HepG2 (cell line): ENCODE results near the gene GCLC. TPM values are rescaled to one million over a fixed set of nuclear protein-coding genes. Genes with fewer than 3 reads are reported as not detected.
"Not testable (repeated sequence)": the region's sequence is repeated elsewhere in the genome, so short reads cannot be mapped to it uniquely, and the experiment has no call there.

Experiments used
- ATAC-seq: fragments of 200-7000 bp; cut with Tn5 transposase; 3 replicates; pipeline ENCODE4 v1.9.1; 2020; ENCODE audit warnings: mild to moderate bottlenecking, moderate library complexity
- BruUV-seq: library from RNA; stranded (reverse); fragments of 400-500 nt; replicated peaks from 2 replicates; lab custom pipeline; 2021; lab: Mats Ljungman, UMichigan
- CTCF ChIA-PET: fragments of 300-600 bp; formaldehyde crosslinking; extraction: SDS; loops from one replicate; lab custom pipeline; 2021; ENCODE audit warnings: low total read pairs, inconsistent platforms, low intra/inter-chr PET ratio; lab: Yijun Ruan, JAX
- POLR2A ChIA-PET: fragments of 350-600 bp; sonication (Branson Sonifier 250); formaldehyde crosslinking; loops from one replicate; lab custom pipeline; 2020; ENCODE audit warnings: antibody characterized with exemption, inconsistent platforms; lab: Yijun Ruan, JAX
- DNase-seq: peaks from one replicate; pipeline ENCODE4 v3.0.0-alpha.2; 2015; ENCODE audit warnings: low spot score
- FAIRE-seq: peaks from 3 replicates; lab custom pipeline; 2011; peaks lifted over from hg19 to GRCh38; lab: Jason Lieb, UNC
- H2AFZ ChIP-seq: one replicate; pipeline ENCODE4 v1.6.1; 2011; ENCODE audit warnings: low read length, inconsistent platforms
- H3K27ac ChIP-seq: fragments of 300-600 bp; 3 replicates; pipeline ENCODE4 v1.8.0; 2011; ENCODE audit warnings: mixed run types, mild to moderate bottlenecking, mixed read lengths, low read length, inconsistent platforms; ENCODE audit not compliant: insufficient read depth; ENCODE audit errors: extremely low read length
- H3K27me3 ChIP-seq, 2 experiments: fragments of 200-600 bp in 1 of 2; 2 replicates in 1 of 2; 3 replicates in 1 of 2; pipeline versions ENCODE4 v1.6.0 to v1.8.0; 2011; ENCODE audit warnings: low read length in 2 of 2, mild to moderate bottlenecking in 2 of 2, moderate library complexity in 2 of 2, inconsistent platforms in 1 of 2; ENCODE audit not compliant: insufficient read depth in 2 of 2, control insufficient read depth in 1 of 2
- H3K36me3 ChIP-seq, 2 experiments: fragments of 200-600 bp in 1 of 2; replicated peaks in 1 of 2; 2 replicates in 1 of 2; 3 replicates in 1 of 2; pipeline versions ENCODE4 v1.5.1 to v1.8.0; 2011; ENCODE audit warnings: low read length in 2 of 2, inconsistent platforms in 1 of 2; ENCODE audit not compliant: insufficient read depth in 2 of 2, control insufficient read depth in 1 of 2
- H3K4me1 ChIP-seq: 2 replicates; pipeline ENCODE4 v1.5.1; 2012; ENCODE audit warnings: low read length, inconsistent platforms; ENCODE audit not compliant: insufficient read depth
- H3K4me2 ChIP-seq: 2 replicates; pipeline ENCODE4 v1.6.0; 2011; ENCODE audit warnings: low read depth, low read length, inconsistent platforms
- H3K4me3 ChIP-seq, 3 experiments: fragments of 200-600 bp in 1 of 3; sonication (generic), shearing (Covaris generic) in 1 of 3; replicated peaks in 1 of 3; 2 replicates each; pipeline ENCODE4 v1.5.1; 2011 to 2016; ENCODE audit warnings: low read length in 3 of 3, inconsistent platforms in 2 of 3, low read depth in 2 of 3, mild to moderate bottlenecking in 2 of 3, control low read depth in 1 of 3, mixed read lengths in 1 of 3; ENCODE audit not compliant: insufficient read depth in 1 of 3
- H3K79me2 ChIP-seq: one replicate; pipeline ENCODE4 v1.6.1; 2011; ENCODE audit warnings: low read length, inconsistent platforms; ENCODE audit not compliant: insufficient read depth
- H3K9ac ChIP-seq: 2 replicates; pipeline ENCODE4 v1.6.0; 2011; ENCODE audit warnings: mild to moderate bottlenecking, low read depth, low read length, inconsistent platforms; ENCODE audit not compliant: insufficient read depth
- H3K9me3 ChIP-seq: 2 replicates; pipeline ENCODE4 v1.5.1; 2012; ENCODE audit warnings: mild to moderate bottlenecking, low read length
- H4K20me1 ChIP-seq: 2 replicates; pipeline ENCODE4 v1.6.0; 2011; ENCODE audit warnings: inconsistent platforms, mild to moderate bottlenecking, low read length, moderate library complexity; ENCODE audit not compliant: insufficient read depth
- AHR ChIP-seq: IDR thresholded peaks from 2 replicates; pipeline ENCODE4 v1.6.1; 2018; ENCODE audit warnings: missing genetic modification reagents, missing compliant biosample characterization
- MAFF ChIP-seq: IDR thresholded peaks from 2 replicates; pipeline ENCODE4 v1.6.1; 2011; ENCODE audit warnings: low read depth, low read length, improper control_type of control experiment
- MAFK ChIP-seq, 2 experiments: IDR thresholded peaks in 1 of 2; conservative IDR thresholded peaks in 1 of 2; 2 replicates each; pipeline ENCODE4 v1.6.1; 2011; ENCODE audit warnings: improper control_type of control experiment in 2 of 2, low read length in 2 of 2
- NR0B2 ChIP-seq: sonication (generic); formaldehyde crosslinking; IDR thresholded peaks from 2 replicates; pipeline ENCODE4 v1.4.0; 2020; ENCODE audit warnings: mild to moderate bottlenecking, missing genetic modification reagents
- RFX5 ChIP-seq: IDR thresholded peaks from 2 replicates; pipeline ENCODE4 v1.6.1; 2011; ENCODE audit warnings: low read depth, low read length, improper control_type of control experiment
- ZNF781 ChIP-seq: sonication (generic); formaldehyde crosslinking; IDR thresholded peaks from 2 replicates; pipeline ENCODE4 v1.5.1; 2020; ENCODE audit warnings: borderline replicate concordance, mild to moderate bottlenecking, missing genetic modification reagents; ENCODE audit errors: not compliant biosample characterization
- WGBS: methylation state at CpG from one replicate; pipeline ENCODE4 v1.1.6; 2017; ENCODE audit warnings: low lambda C conversion rate; 5-methylcytosine and 5-hydroxymethylcytosine counted together
- in situ Hi-C: cut with HindIII; loops from 2 replicates; pipeline ENCODE4 v1.10.0; 2017; ENCODE audit warnings: low pct_unique_long_range_greater_than_20kb; ENCODE audit not compliant: extremely low pct_ligation_motif_present
- intact Hi-C: fragments of 100-400 bp; cut with micrococcal nuclease; formaldehyde crosslinking; loops from one replicate; pipeline ENCODE4 v1.10.0; 2022; ENCODE audit not compliant: unreplicated experiment
- polyA plus RNA-seq, 8 experiments: library from polyadenylated mRNA; depleted of rRNA in 3 of 8; stranded (reverse) in 7 of 8; unstranded in 1 of 8; fragments of >200 nt; fragmentation: Illumina TruSeq in 4 of 8; extraction: Trizol in 4 of 8; gene quantifications; 2 replicates each; pipeline versions ENCODE4 v1.2.1 to v1.2.3, GENCODE V29; 2011 to 2016; ENCODE audit warnings: low read depth in 4 of 8, missing spikeins in 1 of 8, mixed read lengths in 1 of 8; ENCODE audit not compliant: insufficient read depth in 1 of 8
- total RNA-seq, 5 experiments: library from RNA; depleted of rRNA; stranded (reverse); fragments of >200 nt; fragmentation: Illumina TruSeq; extraction: Trizol; gene quantifications; 2 replicates each; pipeline ENCODE4 v1.2.3, GENCODE V29; 2016; ENCODE audit warnings: low read depth in 1 of 5
- TF ChIP-seq, protein P1 (sequence below): sonication (generic); formaldehyde crosslinking; IDR thresholded peaks from 2 replicates; pipeline ENCODE4 v1.4.0; 2020; ENCODE audit warnings: missing genetic modification reagents

Gene GCLC
- total and polyA plus RNA-seq, 2 of the 13 experiments (the other 11 are each of a cell fraction or from before 2014, with no cell fraction given): 35.3 to 84.6 TPM

DNA sequence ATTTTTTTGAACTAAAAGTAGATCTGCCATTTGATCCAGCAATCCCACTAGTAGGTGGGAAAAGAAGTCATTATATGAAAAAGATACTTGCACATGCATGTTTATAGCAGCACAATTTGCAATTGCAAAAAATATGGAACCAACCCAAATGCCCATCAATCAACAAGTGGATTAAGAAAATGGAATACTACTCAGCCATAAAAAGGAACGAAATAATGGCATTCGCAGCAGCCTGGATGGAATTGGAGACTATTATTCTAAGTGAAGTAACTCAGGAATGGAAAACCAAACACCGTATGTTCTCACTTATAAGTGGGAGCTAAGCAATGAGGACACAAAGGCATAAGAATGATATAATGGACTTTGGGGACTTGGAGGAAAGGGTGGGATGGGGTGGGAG, 27.5 kb upstream of the GCLC start:
- H3K4me1 ChIP-seq, intact Hi-C loops, ATAC-seq, CTCF ChIA-PET, H3K4me2 ChIP-seq, H3K9me3 ChIP-seq, H3K27me3 ChIP-seq, H2AFZ ChIP-seq, H4K20me1 ChIP-seq, H3K36me3 ChIP-seq, H3K4me3 ChIP-seq, H3K79me2 ChIP-seq, DNase-seq, BruUV-seq, in situ Hi-C loops, H3K9ac ChIP-seq, H3K27ac ChIP-seq, POLR2A ChIA-PET, FAIRE-seq: not testable (repeated sequence)
- WGBS: 68% methylated on average over 3 of the region's 3 CpGs

DNA sequence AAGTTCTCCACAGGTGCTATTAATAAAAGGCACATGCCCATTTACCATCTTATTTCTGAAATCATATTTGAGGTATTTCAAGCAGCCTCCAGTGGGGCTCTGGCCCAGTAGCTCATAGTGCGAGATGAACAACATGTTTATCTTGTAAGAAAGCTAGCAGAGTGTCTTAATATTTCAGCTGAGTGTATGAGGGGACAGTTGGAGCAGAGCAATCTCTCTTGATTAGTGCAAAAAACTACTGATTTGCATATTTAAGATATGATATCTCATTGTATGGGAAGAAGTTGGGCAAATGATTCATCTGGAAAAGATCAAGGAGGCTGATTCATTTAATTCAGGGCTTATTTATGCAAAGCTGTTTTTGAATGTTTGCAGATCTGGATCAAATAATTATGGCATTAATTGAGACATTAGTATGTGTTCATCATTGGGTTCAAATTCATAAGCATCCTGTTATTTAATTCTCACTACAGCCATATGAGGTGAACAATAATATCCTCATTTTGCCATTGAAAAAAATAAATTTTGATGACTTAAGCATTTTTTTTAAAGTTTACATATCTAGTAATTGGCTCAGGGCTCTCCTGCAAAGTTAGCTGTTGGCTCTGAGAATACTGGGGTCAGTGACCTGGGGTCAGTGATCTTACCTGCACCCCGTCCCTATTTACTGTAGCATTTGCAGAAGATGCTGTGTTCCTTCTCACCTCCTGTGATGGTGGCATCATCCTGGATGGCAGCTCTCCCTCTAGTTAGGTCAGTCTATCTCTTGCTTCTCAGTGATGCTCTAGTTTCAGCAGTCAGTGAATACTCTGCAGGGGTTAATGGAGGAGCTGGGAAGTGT, 24.1 kb upstream of the GCLC start:
- no peak for ATAC-seq
- TF ChIP-seq MAFK (conservative IDR thresholded peaks at IDR 0.05 in 1 of 2, IDR thresholded peaks at IDR 0.05 in 1 of 2; ENCODE audit: low read length in 2 of 2): peak; percentile 98 to 100
- TF ChIP-seq ZNF781 (CRISPR knock-in tag): no peak
- no peak for TF ChIP-seq NR0B2 (CRISPR knock-in tag)
- TF ChIP-seq, protein P1, sequence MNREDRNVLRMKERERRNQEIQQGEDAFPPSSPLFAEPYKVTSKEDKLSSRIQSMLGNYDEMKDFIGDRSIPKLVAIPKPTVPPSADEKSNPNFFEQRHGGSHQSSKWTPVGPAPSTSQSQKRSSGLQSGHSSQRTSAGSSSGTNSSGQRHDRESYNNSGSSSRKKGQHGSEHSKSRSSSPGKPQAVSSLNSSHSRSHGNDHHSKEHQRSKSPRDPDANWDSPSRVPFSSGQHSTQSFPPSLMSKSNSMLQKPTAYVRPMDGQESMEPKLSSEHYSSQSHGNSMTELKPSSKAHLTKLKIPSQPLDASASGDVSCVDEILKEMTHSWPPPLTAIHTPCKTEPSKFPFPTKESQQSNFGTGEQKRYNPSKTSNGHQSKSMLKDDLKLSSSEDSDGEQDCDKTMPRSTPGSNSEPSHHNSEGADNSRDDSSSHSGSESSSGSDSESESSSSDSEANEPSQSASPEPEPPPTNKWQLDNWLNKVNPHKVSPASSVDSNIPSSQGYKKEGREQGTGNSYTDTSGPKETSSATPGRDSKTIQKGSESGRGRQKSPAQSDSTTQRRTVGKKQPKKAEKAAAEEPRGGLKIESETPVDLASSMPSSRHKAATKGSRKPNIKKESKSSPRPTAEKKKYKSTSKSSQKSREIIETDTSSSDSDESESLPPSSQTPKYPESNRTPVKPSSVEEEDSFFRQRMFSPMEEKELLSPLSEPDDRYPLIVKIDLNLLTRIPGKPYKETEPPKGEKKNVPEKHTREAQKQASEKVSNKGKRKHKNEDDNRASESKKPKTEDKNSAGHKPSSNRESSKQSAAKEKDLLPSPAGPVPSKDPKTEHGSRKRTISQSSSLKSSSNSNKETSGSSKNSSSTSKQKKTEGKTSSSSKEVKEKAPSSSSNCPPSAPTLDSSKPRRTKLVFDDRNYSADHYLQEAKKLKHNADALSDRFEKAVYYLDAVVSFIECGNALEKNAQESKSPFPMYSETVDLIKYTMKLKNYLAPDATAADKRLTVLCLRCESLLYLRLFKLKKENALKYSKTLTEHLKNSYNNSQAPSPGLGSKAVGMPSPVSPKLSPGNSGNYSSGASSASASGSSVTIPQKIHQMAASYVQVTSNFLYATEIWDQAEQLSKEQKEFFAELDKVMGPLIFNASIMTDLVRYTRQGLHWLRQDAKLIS (CRISPR knock-in tag): no peak
- TF ChIP-seq AHR (CRISPR knock-in tag): no peak
- TF ChIP-seq RFX5: peak; percentile 12; the same call in 1 of the 2 replicates
- peak; percentile 99 for TF ChIP-seq MAFF
- Histone ChIP-seq H3K36me3 (no peaks in the 10 kb centered on the region), H3K4me3 (no peak overlapping the region), H3K27ac (no peak overlapping the region), H4K20me1 (no peaks in the 10 kb centered on the region), H3K4me1 (peaks cover 17% of the 10 kb centered on the region), H3K9me3 (no peaks in the 10 kb centered on the region), H3K27me3 (no peaks in the 10 kb centered on the region), H3K79me2 (no peaks in the 10 kb centered on the region), H3K9ac (no peak overlapping the region), H3K4me2 (no peak overlapping the region), H2AFZ (no peak overlapping the region)
- intact Hi-C loops: no loop called here
- DNase-seq: no peak
- POLR2A ChIA-PET: no interaction called here
- BruUV-seq: no TSS peak
- WGBS: 45% methylated on average over 2 of the region's 2 CpGs
- FAIRE-seq: no peak
- CTCF ChIA-PET: no interaction called here
- in situ Hi-C loops: no loop called here
